K562 (cell line): Measurements from ENCODE around the gene TCEA3. TPM values are rescaled to one million over a fixed set of nuclear protein-coding genes. Genes with fewer than 3 reads are reported as not detected.

ENCODE experiments used
- ARNT ChIP-seq, 2 experiments: fragments of 450-650 bp; IDR thresholded peaks; 2 replicates each; pipeline ENCODE4 v1.6.1; 2016; ENCODE audit warnings: mild to moderate bottlenecking in 1 of 2
- ASH1L ChIP-seq: fragments of 450-650 bp; IDR thresholded peaks from 2 replicates; pipeline ENCODE4 v1.6.1; 2018; ENCODE audit warnings: borderline replicate concordance, mild to moderate bottlenecking, low read depth; ENCODE audit not compliant: partially characterized antibody
- BCLAF1 ChIP-seq, 2 experiments: fragments of 450-650 bp in 1 of 2; IDR thresholded peaks; 2 replicates each; pipeline ENCODE4 v1.6.1; 2011 to 2017; ENCODE audit warnings: low read depth in 2 of 2, antibody characterized with exemption in 1 of 2, borderline replicate concordance in 1 of 2, low read length in 1 of 2, mild to moderate bottlenecking in 1 of 2, mixed read lengths in 1 of 2; ENCODE audit not compliant: control insufficient read depth in 1 of 2
- BMI1 ChIP-seq: fragments of 150-350 bp; IDR thresholded peaks from 2 replicates; pipeline ENCODE4 v1.6.1; 2014; ENCODE audit warnings: low read length
- CREB5 ChIP-seq: fragments of 250-450 bp; sonication (Bioruptor Pico); IDR thresholded peaks from 2 replicates; pipeline ENCODE4 v1.5.0; 2020; ENCODE audit warnings: mild to moderate bottlenecking
- E2F6 ChIP-seq, 2 experiments: IDR thresholded peaks; 2 replicates each; pipeline ENCODE4 v1.6.1; 2011; ENCODE audit warnings: borderline replicate concordance in 1 of 2, control low read depth in 1 of 2, low read depth in 1 of 2, low read length in 1 of 2, mild to moderate bottlenecking in 1 of 2, mixed read lengths in 1 of 2, moderate library complexity in 1 of 2; ENCODE audit not compliant: insufficient read depth in 1 of 2, insufficient read length in 1 of 2, poor library complexity in 1 of 2, severe bottlenecking in 1 of 2; ENCODE audit errors: extremely low read depth in 1 of 2
- HES1 ChIP-seq: fragments of 450-650 bp; IDR thresholded peaks from 2 replicates; pipeline ENCODE4 v1.6.1; 2016; ENCODE audit warnings: low read depth, mild to moderate bottlenecking, moderate library complexity
- JUN ChIP-seq, 2 experiments: sonication (generic) in 1 of 2; formaldehyde crosslinking in 1 of 2; IDR thresholded peaks; 2 replicates each; pipeline versions ENCODE4 v1.6.1 to v1.8.0; 2012 to 2022; ENCODE audit warnings: borderline replicate concordance in 2 of 2, mild to moderate bottlenecking in 2 of 2, improper control_type of control experiment in 1 of 2, low read depth in 1 of 2, low read length in 1 of 2, missing genetic modification reagents in 1 of 2
- NCOA4 ChIP-seq: fragments of 450-650 bp; IDR thresholded peaks from 2 replicates; pipeline ENCODE4 v1.6.1; 2018; ENCODE audit warnings: mild to moderate bottlenecking; ENCODE audit not compliant: partially characterized antibody
- NR2C2 ChIP-seq, 2 experiments: fragments of 200-800 bp in 1 of 2; sonication (Bioruptor generic) in 1 of 2; sonication (generic) in 1 of 2; formaldehyde crosslinking in 1 of 2; IDR thresholded peaks; 2 replicates each; pipeline versions ENCODE4 v1.6.1 to v1.8.0; 2016 to 2022; ENCODE audit warnings: mild to moderate bottlenecking in 1 of 2, missing compliant biosample characterization in 1 of 2, missing genetic modification characterization in 1 of 2, missing genetic modification reagents in 1 of 2
- NRF1 ChIP-seq, 2 experiments: fragments of 450-650 bp; IDR thresholded peaks in 1 of 2; conservative IDR thresholded peaks in 1 of 2; 2 replicates each; pipeline ENCODE4 v1.6.1; 2014; ENCODE audit warnings: mild to moderate bottlenecking in 2 of 2
- SNRNP70 ChIP-seq: fragments of 200-400 bp; formaldehyde crosslinking; optimal IDR thresholded peaks from 2 replicates; pipeline ENCODE3; 2017; ENCODE audit warnings: low read depth, low read length
- SRSF1 ChIP-seq: fragments of 200-400 bp; formaldehyde crosslinking; IDR thresholded peaks from 2 replicates; pipeline ENCODE4 v1.6.1; 2017; ENCODE audit warnings: mild to moderate bottlenecking, low read depth, low read length, moderate library complexity
- ZBTB49 ChIP-seq: sonication (generic); formaldehyde crosslinking; IDR thresholded peaks from 2 replicates; pipeline ENCODE4 v1.8.0; 2022; ENCODE audit warnings: missing genetic modification reagents, mild to moderate bottlenecking, borderline replicate concordance
- ZNF347 ChIP-seq: fragments of 450-650 bp; formaldehyde crosslinking; IDR thresholded peaks from 2 replicates; pipeline ENCODE4 v1.4.0; 2020; ENCODE audit warnings: low read depth, mild to moderate bottlenecking, moderate library complexity
- ZNF586 ChIP-seq: fragments of 450-650 bp; formaldehyde crosslinking; conservative IDR thresholded peaks from 2 replicates; pipeline ENCODE4 v1.4.0; 2020; ENCODE audit warnings: mild to moderate bottlenecking, moderate library complexity
- ZNF764 ChIP-seq: fragments of 250-450 bp; sonication (Bioruptor Pico); IDR thresholded peaks from 2 replicates; pipeline ENCODE4 v1.4.0; 2020; ENCODE audit warnings: low read depth, mild to moderate bottlenecking, moderate library complexity
- polyA plus RNA-seq, 8 experiments: library from polyadenylated mRNA; depleted of rRNA in 4 of 8; stranded (reverse) in 5 of 8; unstranded in 3 of 8; fragments of >200 nt; fragmentation: Nextera tagmentation in 2 of 8; fragmentation: Illumina TruSeq in 1 of 8; extraction: Ambion mirVana in 2 of 8; extraction: Trizol in 1 of 8; gene quantifications; 2 replicates each; pipeline versions ENCODE4 v1.2.1 to v1.2.3, GENCODE V29; 2011 to 2014; ENCODE audit warnings: inconsistent platforms in 1 of 8, missing spikeins in 1 of 8
- total RNA-seq, 7 experiments: library from RNA; depleted of rRNA in 6 of 7; stranded (reverse); fragments of >200 nt in 6 of 7; fragmentation: Illumina TruSeq in 2 of 7; extraction: Trizol in 2 of 7; gene quantifications; 2 replicates each; pipeline versions ENCODE4 v1.2.1 to v1.2.3, GENCODE V29; 2011 to 2021; ENCODE audit warnings: low replicate concordance in 1 of 7

TCEA3 gene
- total and polyA plus RNA-seq, 9 of the 15 experiments (the other 6 are each of a cell fraction or from before 2014, with no cell fraction given) = 0.03 to 0.55 (median 0.36) TPM

GRCh38 chr1:23389837-23390321 lies 34.7 kb downstream of the TCEA3 start (continued):
- TF ChIP-seq SRSF1 (no peak), ARNT (IDR thresholded peaks at IDR 0.05) (no peak), NR2C2 (CRISPR knock-in tag; IDR thresholded peaks at IDR 0.05) (no peak), NR2C2 (tag; IDR thresholded peaks at IDR 0.05) (no peak), SNRNP70 (no peak), NCOA4 (no peak), ZNF764 (CRISPR knock-in tag) (no peak), ZNF347 (CRISPR knock-in tag) (no peak), BMI1 (no peak), ZNF586 (CRISPR knock-in tag) (no peak), ZBTB49 (CRISPR knock-in tag) (no peak), JUN (IDR thresholded peaks at IDR 0.05; ENCODE audit: borderline replicate concordance, low read depth, low read length) (no peak), JUN (CRISPR knock-in tag; IDR thresholded peaks at IDR 0.05; ENCODE audit: borderline replicate concordance) (no peak), CREB5 (CRISPR knock-in tag) (no peak), HES1 (no peak), E2F6 (IDR thresholded peaks at IDR 0.05; ENCODE audit: borderline replicate concordance in 1 of 2, extremely low read depth in 1 of 2, insufficient read depth in 1 of 2, insufficient read length in 1 of 2, low read depth in 1 of 2, low read length in 1 of 2, poor library complexity in 1 of 2, severe bottlenecking in 1 of 2) (no peak), ASH1L (no peak), BCLAF1 (IDR thresholded peaks at IDR 0.05; ENCODE audit: borderline replicate concordance in 1 of 2, control insufficient read depth in 1 of 2, low read depth in 2 of 2, low read length in 1 of 2) (no peak), NRF1 (conservative IDR thresholded peaks at IDR 0.05 in 1 of 2, IDR thresholded peaks at IDR 0.05 in 1 of 2) (0 out of 4 replicates have a peak, but pooled peaks have one; percentile 7 to 13)
